ENCODE measurements around the gene TENT5A.
A peak's percentile ranks its signal among the peaks of the same experiment; 100 is the strongest.
"Not testable (repeated sequence)": the region's sequence is repeated elsewhere in the genome, so short reads cannot be mapped to it uniquely, and the experiment has no call there.

The TENT5A gene

GRCh38 chr6:81749707-81750106, 2.8 kb downstream of the TENT5A start:
- no peak for DNase-seq

- DNase-seq: no peak
These were observed 3.5 kb downstream of the TENT5A start for GRCh38 chr6:81748994-81749393.

- no peak for DNase-seq
These were observed 5.2 kb downstream of the TENT5A start for GRCh38 chr6:81747327-81747726.

GRCh38 chr6:81744131-81744530, 8.3 kb downstream of the TENT5A start:
- DNase-seq: no peak

DNA sequence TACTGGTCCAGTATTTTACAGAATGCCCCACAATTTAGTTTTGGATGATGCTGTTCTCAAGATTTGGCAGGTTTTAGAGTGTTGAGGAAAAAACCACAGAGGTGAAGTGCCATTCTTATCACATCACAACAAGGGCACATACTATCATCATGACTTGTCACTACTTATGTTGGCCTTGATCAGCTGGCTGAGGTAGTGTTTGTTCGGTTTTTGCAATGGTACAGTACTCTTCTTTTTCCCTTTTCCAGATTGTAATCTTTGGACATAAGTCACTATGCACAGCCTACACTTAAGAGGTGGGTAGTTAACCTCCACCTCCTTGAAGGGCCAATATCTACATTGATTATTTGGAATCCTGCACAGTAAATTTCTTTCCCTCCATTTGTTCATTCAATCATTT, 8.8 kb downstream of the TENT5A start:
- DNase-seq: no peak

DNA sequence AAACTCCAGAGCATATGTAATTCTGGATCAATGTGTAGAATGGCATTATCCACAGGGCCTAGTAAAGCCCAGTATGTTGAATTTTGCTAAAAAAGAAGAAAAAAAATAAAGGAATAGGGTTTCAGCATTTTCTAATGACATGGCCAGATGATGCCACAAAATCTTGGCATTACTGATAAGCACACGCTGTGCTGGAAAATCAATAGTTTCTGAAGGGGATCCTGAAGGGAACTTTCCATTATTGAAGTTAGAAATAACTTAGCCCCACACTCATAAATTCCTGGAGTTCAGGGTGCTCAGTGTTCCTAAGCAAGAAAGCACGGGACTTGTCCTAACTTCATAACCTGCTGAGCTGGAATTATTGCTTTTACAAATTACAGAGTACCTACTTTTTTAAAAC, 10.8 kb downstream of the TENT5A start:
- DNase-seq: no peak

DNA sequence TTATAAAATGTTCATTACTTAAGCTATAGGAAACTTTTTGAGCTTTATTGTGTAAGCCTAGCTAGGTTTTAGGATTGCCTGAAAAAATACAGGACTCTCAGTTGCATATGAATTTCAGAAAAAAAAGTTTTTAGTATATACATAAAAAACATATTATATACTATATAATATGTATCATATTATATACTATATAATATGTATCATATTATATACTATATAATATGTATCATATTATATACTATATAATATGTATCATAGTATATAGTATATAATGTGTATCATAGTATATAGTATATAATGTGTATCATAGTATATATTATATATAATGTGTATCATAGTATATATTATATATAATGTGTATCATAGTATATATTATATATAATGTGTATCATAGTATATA, 11.9 kb downstream of the TENT5A start:
- DNase-seq: not testable (repeated sequence)

DNA sequence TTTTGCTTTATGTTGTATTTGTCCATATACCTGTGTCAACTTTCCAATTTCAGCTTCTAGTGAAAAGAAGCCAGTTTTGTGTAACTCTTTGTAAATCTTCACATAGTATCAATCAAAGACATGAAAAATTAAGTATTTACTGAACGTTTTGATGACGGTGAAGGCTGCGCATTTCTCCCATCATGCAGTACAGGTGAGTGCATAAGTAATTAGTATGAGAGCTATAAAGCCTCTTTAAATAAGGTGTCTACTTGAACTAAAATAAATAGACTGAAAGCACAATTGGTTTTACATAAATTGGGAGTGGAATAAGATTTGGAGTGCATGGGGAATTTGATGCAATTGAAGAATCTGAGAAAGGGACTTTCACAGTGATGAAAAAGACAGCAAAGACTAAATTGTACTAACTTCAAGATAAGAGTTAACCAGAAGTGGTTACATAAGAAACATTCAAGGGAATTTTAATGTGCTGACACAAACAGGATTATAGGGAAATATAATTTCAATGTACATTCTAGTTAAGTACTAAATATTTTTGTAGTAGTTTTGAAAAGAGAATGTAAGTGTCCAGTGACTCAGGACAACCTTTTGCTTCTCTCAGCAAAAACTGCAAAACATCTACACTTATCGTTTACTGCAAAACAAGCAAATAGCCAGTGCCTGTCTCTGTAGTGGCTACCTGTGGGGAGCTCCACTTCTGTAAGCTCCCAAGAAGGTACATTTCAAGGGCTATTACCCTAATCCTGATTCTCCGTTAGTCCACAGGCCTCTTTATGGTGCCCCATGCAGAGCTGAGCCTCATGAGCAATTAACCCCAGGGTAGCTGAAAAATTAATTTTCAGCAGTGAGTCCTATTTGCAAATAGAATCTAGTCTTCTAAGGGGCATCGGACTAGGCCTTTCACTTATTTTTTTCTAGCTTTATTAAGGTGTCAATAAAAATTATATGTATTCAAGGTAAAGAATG, 13.0 kb downstream of the TENT5A start:
- no peak for DNase-seq

- no peak for DNase-seq
These were observed 16.1 kb downstream of the TENT5A start for GRCh38 chr6:81736428-81736827.

DNA sequence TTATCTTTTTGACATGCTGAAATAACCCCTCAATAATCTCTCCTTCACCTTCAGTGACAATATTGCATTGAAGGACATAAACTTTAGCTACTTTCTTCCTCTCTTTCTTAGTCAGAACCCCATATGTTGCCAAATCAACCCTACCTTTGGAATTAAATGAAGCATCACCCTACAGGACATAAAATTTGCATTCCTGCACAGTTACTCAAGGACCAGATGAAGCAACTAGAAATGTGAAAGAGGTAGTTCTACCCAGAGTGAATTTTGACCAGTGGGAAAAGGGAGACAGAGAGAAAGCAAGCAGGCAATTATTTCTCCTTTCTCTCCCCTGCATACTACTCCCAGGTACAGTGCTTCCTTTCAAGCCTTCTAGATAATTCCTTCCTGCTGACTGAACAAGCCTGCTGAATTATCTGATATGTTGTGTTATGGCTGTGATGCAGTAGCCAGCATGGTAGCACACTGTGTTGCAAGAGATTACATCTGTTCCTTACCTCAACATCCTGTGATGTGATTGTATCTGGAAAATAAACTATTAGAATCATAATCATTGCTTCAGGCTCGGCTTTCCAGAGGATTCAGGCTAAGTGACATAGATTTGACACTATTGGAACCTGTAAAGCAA, 16.6 kb downstream of the TENT5A start:
- no peak for DNase-seq

- DNase-seq: no peak
These were observed 17.9 kb downstream of the TENT5A start for GRCh38 chr6:81734500-81735150.

- DNase-seq: no peak
These were observed 18.4 kb downstream of the TENT5A start for GRCh38 chr6:81734081-81734480.

DNA sequence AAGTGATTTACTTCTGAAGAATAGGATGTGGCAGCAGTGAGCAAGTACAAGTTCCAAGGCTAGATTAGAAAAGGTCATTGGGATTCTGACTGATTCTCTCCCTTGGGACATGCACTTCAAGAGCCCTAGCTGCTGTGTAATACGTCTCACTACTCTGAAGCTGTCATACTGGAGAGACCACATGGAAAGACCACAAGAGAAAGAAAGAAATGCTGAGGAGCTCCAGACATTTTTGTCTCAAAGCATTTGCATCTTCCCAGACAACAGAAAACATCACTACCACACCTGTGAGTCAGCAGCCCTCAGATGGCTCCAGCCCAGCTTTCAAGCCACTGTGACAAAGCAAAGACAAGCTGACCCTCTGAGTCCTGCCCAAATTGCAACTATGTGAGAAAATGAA, 20.7 kb downstream of the TENT5A start:
- DNase-seq: peak; percentile 30

- no peak for DNase-seq
These were observed 24.5 kb downstream of the TENT5A start for GRCh38 chr6:81727876-81728517.

DNA sequence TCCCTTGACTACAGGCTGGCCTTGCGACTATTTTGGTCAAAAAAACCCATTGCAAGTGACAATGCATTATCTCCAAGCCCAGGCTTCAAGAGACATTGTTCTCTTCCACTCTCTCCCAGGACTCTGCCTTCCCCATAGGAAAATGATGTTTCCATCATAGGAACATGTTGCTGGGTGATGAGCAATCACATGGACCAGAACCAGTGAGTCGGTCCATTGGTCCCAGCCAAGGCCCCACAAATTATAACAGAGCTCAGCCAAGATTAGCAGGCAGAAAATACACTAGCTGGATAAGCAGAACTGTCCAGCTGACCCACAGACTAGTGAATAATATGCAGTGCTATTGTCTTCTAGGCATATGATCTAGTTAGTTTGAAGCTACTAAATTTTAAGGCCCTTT, 27.4 kb downstream of the TENT5A start:
- no peak for DNase-seq

- DNase-seq: no peak
These were observed 29.8 kb downstream of the TENT5A start for GRCh38 chr6:81722506-81723223.

- no peak for DNase-seq
These were observed 32.1 kb downstream of the TENT5A start for GRCh38 chr6:81720427-81720826.

- DNase-seq: no peak
These were observed 34.4 kb downstream of the TENT5A start for GRCh38 chr6:81718126-81718525.

DNA sequence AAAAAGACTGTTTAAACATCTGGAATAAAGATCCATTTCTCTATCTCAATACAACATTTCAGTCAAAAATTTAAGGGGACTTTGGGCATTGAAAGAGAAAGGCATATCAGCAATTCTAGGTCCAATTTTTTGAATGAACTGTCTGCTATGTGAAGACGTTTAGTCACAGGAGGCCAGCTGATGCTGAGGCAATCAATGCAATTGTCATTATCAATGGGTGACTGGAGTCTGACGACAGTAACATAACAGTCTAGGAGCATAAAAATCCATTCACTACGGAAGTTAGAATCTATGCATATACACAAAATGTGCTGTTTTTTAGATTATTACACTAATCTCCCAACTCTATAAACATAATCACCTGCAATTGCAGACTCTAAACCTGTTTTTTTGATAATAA, 37.8 kb downstream of the TENT5A start:
- DNase-seq: peak; percentile 58

DNA sequence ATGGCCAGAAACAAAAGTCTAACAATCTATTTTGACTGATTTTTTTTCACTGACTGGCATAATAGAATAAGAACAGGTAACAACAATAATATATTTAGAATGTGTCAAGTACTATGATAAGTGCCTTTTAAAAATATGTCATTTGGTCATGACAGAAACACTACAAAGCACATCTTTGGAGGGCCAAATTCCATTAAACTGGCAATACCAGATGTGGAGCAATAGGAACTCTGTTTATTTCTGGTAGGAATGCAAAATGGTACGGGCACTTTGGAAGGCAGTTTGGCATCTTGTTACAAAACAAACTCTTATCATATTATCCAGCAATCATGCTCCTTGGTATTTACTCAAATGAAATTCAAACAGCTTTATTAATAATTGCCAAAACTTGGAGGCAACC, 39.3 kb downstream of the TENT5A start:
- DNase-seq: no peak

GRCh38 chr6:81708113-81708699, 44.3 kb downstream of the TENT5A start:
- DNase-seq: peak; percentile 19

DNA sequence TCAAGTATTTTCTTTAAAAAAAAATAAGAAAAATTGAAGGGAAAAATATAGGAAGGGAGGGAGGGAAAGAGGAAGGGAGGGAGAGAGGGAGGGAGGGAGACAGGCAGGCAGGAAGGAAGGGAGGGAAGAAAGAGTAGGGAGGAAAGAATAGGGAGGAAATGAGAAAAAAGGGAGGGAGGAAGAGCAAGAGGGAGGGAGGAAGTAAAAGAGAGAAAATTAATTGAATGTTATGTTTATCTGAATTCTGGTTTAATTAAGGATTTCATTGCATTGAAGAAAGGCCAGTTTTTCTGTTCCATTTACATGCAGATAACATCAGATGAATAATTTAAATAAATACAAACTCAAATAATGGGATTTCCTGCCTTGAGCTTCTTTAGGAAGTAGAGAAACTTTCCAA, 47.8 kb downstream of the TENT5A start:
- DNase-seq: no peak
